ENCODE measurements around the gene RNU6-1. TPM values are rescaled to one million over a fixed set of nuclear protein-coding genes. Genes with fewer than 3 reads are reported as not detected.
A peak's percentile ranks its signal among the peaks of the same experiment; 100 is the strongest.

The RNU6-1 gene
- total RNA-seq, 6 experiments from 2014 or later, result not detected

GRCh38 chr15:67832897-67833709 is 6.7 kb downstream of the RNU6-1 start:
- Histone ChIP-seq H3K27me3 (peaks cover 9 to 54% of the 10 kb centered on the region in 2 donors), H3K9me3 (no peaks in the 10 kb centered on the region), H3K4me1 (peaks cover 0 to 50% (median 18%) of the 10 kb centered on the region in 4 donors), H3K4me3 (peak overlapping the region in 2 of 3 donors; percentile 12 to 17), H3K36me3 (no peaks in the 10 kb centered on the region), H3K27ac (no peak overlapping the region)
- no peak for DNase-seq
- ATAC-seq, result no peak
- TF ChIP-seq CTCF (IDR thresholded peaks at IDR 0.05) (no peak), POLR2A (IDR thresholded peaks at IDR 0.05) (no peak)
- whole genome bisulfite sequencing (ENCODE audit: insufficient coverage, low coverage, low lambda C conversion rate, missing lambda C conversion rate), result 2% methylated on average over 24 of the region's 32 CpGs
- intact Hi-C loops (cut with DNase I), result loop anchor here in 1 of 2 donors (10.0 kb wide), 2 partner anchors 328 to 368 kb away; no protein-coding TSS in a partner anchor

GRCh38 chr15:67832031-67832551 is 7.8 kb downstream of the RNU6-1 start:
- ATAC-seq (peak in 2 of 4 donors; percentile 41 to 43), DNase-seq (no peak)
- Histone ChIP-seq H3K4me1 (peaks cover 0 to 59% (median 18%) of the 10 kb centered on the region in 4 donors), H3K36me3 (no peaks in the 10 kb centered on the region), H3K9me3 (no peaks in the 10 kb centered on the region), H3K27ac (no peak overlapping the region), H3K4me3 (no peak overlapping the region), H3K27me3 (peaks cover 19 to 60% of the 10 kb centered on the region in 2 donors)
- intact Hi-C loops (cut with DNase I), result loop anchor here in 1 of 2 donors (10.0 kb wide), 2 partner anchors 327 to 367 kb away; no protein-coding TSS in a partner anchor
- TF ChIP-seq POLR2A (IDR thresholded peaks at IDR 0.05) (no peak), CTCF (IDR thresholded peaks at IDR 0.05) (peak; percentile 10 to 37 (median 32))
- WGBS (ENCODE audit: insufficient coverage, low coverage, low lambda C conversion rate, missing lambda C conversion rate), result 4% methylated on average over 8 of the region's 9 CpGs

- Histone ChIP-seq H3K36me3 (no peaks in the 10 kb centered on the region), H3K9me3 (no peaks in the 10 kb centered on the region), H3K27ac (no peak overlapping the region), H3K27me3 (peaks cover 24 to 60% of the 10 kb centered on the region in 2 donors), H3K4me3 (no peak overlapping the region), H3K4me1 (peaks cover 0 to 60% (median 18%) of the 10 kb centered on the region in 4 donors)
- ATAC-seq, result peak in 2 of 4 donors; percentile 28 to 50
- no peak for TF ChIP-seq POLR2A (IDR thresholded peaks at IDR 0.05)
- TF ChIP-seq CTCF (IDR thresholded peaks at IDR 0.05), result no peak
- no peak for DNase-seq
- intact Hi-C loops (cut with DNase I), result loop anchor here in 1 of 2 donors (10.0 kb wide), 2 partner anchors 327 to 367 kb away; no protein-coding TSS in a partner anchor
These were observed 8.5 kb downstream of the RNU6-1 start for GRCh38 chr15:67831363-67831762.

- WGBS (ENCODE audit: insufficient coverage, low coverage, low lambda C conversion rate, missing lambda C conversion rate), result 25% methylated on average over 10 of the region's 68 CpGs
- no peak for DNase-seq
- Histone ChIP-seq H3K4me3 (no peak overlapping the region), H3K27me3 (peaks cover 24 to 51% of the 10 kb centered on the region in 2 donors), H3K27ac (no peak overlapping the region), H3K4me1 (peaks cover 0 to 54% (median 11%) of the 10 kb centered on the region in 4 donors), H3K36me3 (no peaks in the 10 kb centered on the region), H3K9me3 (no peaks in the 10 kb centered on the region)
- intact Hi-C loops (cut with DNase I), result loop anchor here in 1 of 2 donors (10.0 kb wide), 2 partner anchors 325 to 365 kb away; no protein-coding TSS in a partner anchor
- TF ChIP-seq POLR2A (IDR thresholded peaks at IDR 0.05), result no peak
- TF ChIP-seq CTCF (IDR thresholded peaks at IDR 0.05), result no peak
- ATAC-seq, result no peak
These were observed 10.0 kb downstream of the RNU6-1 start for GRCh38 chr15:67829647-67830504.

All from right lobe of liver (tissue), 6 donors.